HEK293 (cell line): ENCODE results near the gene YDJC.
A peak's percentile ranks its signal among the peaks of the same experiment; 100 is the strongest.

Experiments
- BCL11A ChIP-seq: fragments of 450-650 bp; formaldehyde crosslinking; IDR thresholded peaks from 2 replicates; pipeline ENCODE4 v1.5.1; 2016; ENCODE audit warnings: low read depth, missing biosample characterization, missing genetic modification characterization
- EGR2 ChIP-seq: fragments of 450-650 bp; formaldehyde crosslinking; IDR thresholded peaks from 2 replicates; pipeline ENCODE4 v1.5.1; 2016; ENCODE audit warnings: low read depth, missing biosample characterization, missing genetic modification characterization
- KLF10 ChIP-seq: fragments of 450-650 bp; IDR thresholded peaks from 2 replicates; pipeline ENCODE4 v1.5.1; 2018; ENCODE audit warnings: missing biosample characterization, mild to moderate bottlenecking, missing genetic modification characterization
- KLF8 ChIP-seq: fragments of 450-650 bp; formaldehyde crosslinking; IDR thresholded peaks from 2 replicates; pipeline ENCODE4 v1.5.1; 2016; ENCODE audit warnings: missing biosample characterization, missing genetic modification characterization
- KLF9 ChIP-seq: fragments of 450-650 bp; formaldehyde crosslinking; IDR thresholded peaks from 2 replicates; pipeline ENCODE4 v1.5.1; 2016; ENCODE audit warnings: missing biosample characterization, missing genetic modification characterization, low read depth
- OSR2 ChIP-seq: fragments of 450-650 bp; formaldehyde crosslinking; IDR thresholded peaks from 2 replicates; pipeline ENCODE4 v1.5.1; 2016; ENCODE audit warnings: missing biosample characterization, missing genetic modification characterization
- PATZ1 ChIP-seq: fragments of 450-650 bp; formaldehyde crosslinking; IDR thresholded peaks from 2 replicates; pipeline ENCODE4 v1.5.1; 2016; ENCODE audit warnings: missing biosample characterization, missing genetic modification characterization
- PBX3 ChIP-seq: sonication (generic); formaldehyde crosslinking; IDR thresholded peaks from 2 replicates; pipeline ENCODE4 v1.8.1; 2022; ENCODE audit warnings: mild to moderate bottlenecking, moderate library complexity, missing genetic modification reagents
- REPIN1 ChIP-seq: fragments of 450-650 bp; formaldehyde crosslinking; IDR thresholded peaks from 2 replicates; pipeline ENCODE4 v1.5.1; 2017; ENCODE audit warnings: missing biosample characterization, missing genetic modification characterization, low read depth
- SP2 ChIP-seq: fragments of 450-650 bp; formaldehyde crosslinking; IDR thresholded peaks from 2 replicates; pipeline ENCODE4 v1.5.1; 2016; ENCODE audit warnings: missing biosample characterization, missing genetic modification characterization
- SP7 ChIP-seq: fragments of 450-650 bp; formaldehyde crosslinking; IDR thresholded peaks from 2 replicates; pipeline ENCODE4 v1.5.1; 2016; ENCODE audit warnings: missing biosample characterization, missing genetic modification characterization
- ZBTB20 ChIP-seq: fragments of 450-650 bp; formaldehyde crosslinking; IDR thresholded peaks from 2 replicates; pipeline ENCODE4 v1.5.1; 2016; ENCODE audit warnings: missing biosample characterization, missing genetic modification characterization
- ZIC2 ChIP-seq: fragments of 450-650 bp; formaldehyde crosslinking; IDR thresholded peaks from 2 replicates; pipeline ENCODE4 v1.5.1; 2016; ENCODE audit warnings: missing biosample characterization, missing genetic modification characterization
- ZNF146 ChIP-seq: fragments of 450-650 bp; formaldehyde crosslinking; IDR thresholded peaks from 2 replicates; pipeline ENCODE4 v1.5.1; 2016; ENCODE audit warnings: missing biosample characterization, missing genetic modification characterization
- ZNF175 ChIP-seq: fragments of 450-650 bp; formaldehyde crosslinking; IDR thresholded peaks from 2 replicates; pipeline ENCODE4 v1.5.1; 2016; ENCODE audit warnings: missing biosample characterization, missing genetic modification characterization
- ZNF24 ChIP-seq: fragments of 450-650 bp; formaldehyde crosslinking; IDR thresholded peaks from 2 replicates; pipeline ENCODE4 v1.5.1; 2016; ENCODE audit warnings: missing biosample characterization, missing genetic modification characterization
- ZNF280C ChIP-seq: fragments of 450-650 bp; formaldehyde crosslinking; IDR thresholded peaks from 2 replicates; pipeline ENCODE4 v1.5.1; 2016; ENCODE audit warnings: missing biosample characterization, missing genetic modification characterization
- ZNF37A ChIP-seq: fragments of 450-650 bp; IDR thresholded peaks from 2 replicates; pipeline ENCODE4 v1.5.1; 2018; ENCODE audit warnings: missing biosample characterization, missing genetic modification characterization
- ZNF423 ChIP-seq: fragments of 450-650 bp; formaldehyde crosslinking; IDR thresholded peaks from 2 replicates; pipeline ENCODE4 v1.5.1; 2016; ENCODE audit warnings: missing biosample characterization, missing genetic modification characterization
- ZNF48 ChIP-seq: fragments of 450-650 bp; formaldehyde crosslinking; IDR thresholded peaks from 2 replicates; pipeline ENCODE4 v1.5.1; 2016; ENCODE audit warnings: missing biosample characterization, missing genetic modification characterization
- ZNF529 ChIP-seq: fragments of 450-650 bp; formaldehyde crosslinking; IDR thresholded peaks from 2 replicates; pipeline ENCODE4 v1.5.1; 2017; ENCODE audit warnings: missing genetic modification characterization, missing biosample characterization; ENCODE audit not compliant: insufficient replicate concordance
- ZNF624 ChIP-seq: fragments of 450-650 bp; formaldehyde crosslinking; IDR thresholded peaks from 2 replicates; pipeline ENCODE4 v1.5.1; 2017; ENCODE audit warnings: missing biosample characterization, missing genetic modification characterization
- ZNF654 ChIP-seq: fragments of 450-650 bp; formaldehyde crosslinking; IDR thresholded peaks from 2 replicates; pipeline ENCODE4 v1.5.1; 2016; ENCODE audit warnings: low read depth, missing biosample characterization, missing genetic modification characterization
- ZSCAN23 ChIP-seq: fragments of 450-650 bp; formaldehyde crosslinking; IDR thresholded peaks from 2 replicates; pipeline ENCODE4 v1.5.1; 2016; ENCODE audit warnings: missing biosample characterization, missing genetic modification characterization
- ZSCAN30 ChIP-seq: fragments of 450-650 bp; IDR thresholded peaks from 2 replicates; pipeline ENCODE4 v1.5.1; 2018; ENCODE audit warnings: missing biosample characterization, mild to moderate bottlenecking, missing genetic modification characterization, moderate library complexity
- ZXDB ChIP-seq: fragments of 450-650 bp; formaldehyde crosslinking; IDR thresholded peaks from 2 replicates; pipeline ENCODE4 v1.5.1; 2016; ENCODE audit warnings: missing biosample characterization, missing genetic modification characterization

Gene YDJC

GRCh38 chr22:21629255-21630149 lies at the start of gene YDJC (continued):
- TF ChIP-seq ZIC2 = no peak
- peak; percentile 26; the same call in 1 of the 2 replicates for TF ChIP-seq REPIN1 (tag by site-specific recombination)
- no peak for TF ChIP-seq ZNF48 (tag by site-specific recombination)
- peak; percentile 76 for TF ChIP-seq ZNF24
- TF ChIP-seq ZNF624 (tag by site-specific recombination) = no peak
- peak; percentile 84 for TF ChIP-seq SP2 (tag by site-specific recombination)
- TF ChIP-seq PATZ1 (tag by site-specific recombination) = peak; percentile 95
- TF ChIP-seq SP7 = peak; percentile 45; the same call in 1 of the 2 replicates
- TF ChIP-seq ZNF175 (tag by site-specific recombination) = no peak
- peak; percentile 70 for TF ChIP-seq ZNF423 (tag by site-specific recombination)
- no peak for TF ChIP-seq ZNF529 (tag by site-specific recombination)
- TF ChIP-seq ZSCAN23 (tag by site-specific recombination) = peak; percentile 69; the same call in 1 of the 2 replicates
- TF ChIP-seq ZNF146 (tag by site-specific recombination) = no peak
- peak; percentile 99 for TF ChIP-seq KLF8
- TF ChIP-seq KLF9 = peak; percentile 93
- TF ChIP-seq ZBTB20 (tag by site-specific recombination) = peak; percentile 71; the same call in 1 of the 2 replicates
- TF ChIP-seq EGR2 = peak; percentile 67
- TF ChIP-seq PBX3 (CRISPR knock-in tag) = peak; percentile 70
- 0 out of 2 replicates have a peak, but pooled peaks have one; percentile 22 for TF ChIP-seq BCL11A
- TF ChIP-seq ZNF37A = no peak
- no peak for TF ChIP-seq ZNF654 (tag by site-specific recombination)
- peak; percentile 73 for TF ChIP-seq ZXDB (tag by site-specific recombination)
- peak; percentile 81 for TF ChIP-seq OSR2 (tag by site-specific recombination)
- TF ChIP-seq ZNF280C (tag by site-specific recombination) = no peak
- TF ChIP-seq KLF10 = peak; percentile 64
- peak; percentile 34; the same call in 1 of the 2 replicates for TF ChIP-seq ZSCAN30 (tag by site-specific recombination)
